Measurements from ENCODE around the gene MYBPC2. TPM values are rescaled to one million over a fixed set of nuclear protein-coding genes. Genes with fewer than 3 reads are reported as not detected.

The MYBPC2 gene
- total and polyA plus RNA-seq, 9 of the 15 experiments (the other 6 are each of a cell fraction or from before 2014, with no cell fraction given), result 0.01 to 0.14 (median 0.04) TPM; not detected in 6

- no peak for TF ChIP-seq E2F8 (IDR thresholded peaks at IDR 0.05; ENCODE audit: low read depth, partially characterized antibody)
- no peak for TF ChIP-seq MCM5 (IDR thresholded peaks at IDR 0.05; ENCODE audit: low read depth)
- peak; percentile 99 to 100 (median 100) for TF ChIP-seq CTCF (IDR thresholded peaks at IDR 0.05 in 2 of 3, conservative IDR thresholded peaks at IDR 0.05 in 1 of 3; ENCODE audit: insufficient read depth in 2 of 3, low read depth in 1 of 3, low read length in 3 of 3)
- no peak for TF ChIP-seq ZNF75A (CRISPR knock-in tag; IDR thresholded peaks at IDR 0.05)
- TF ChIP-seq ZNF655 (CRISPR knock-in tag; IDR thresholded peaks at IDR 0.05), result no peak
- peak; percentile 58; the same call in 1 of the 2 replicates for TF ChIP-seq ETV1 (tag; conservative IDR thresholded peaks at IDR 0.05; ENCODE audit: low read depth)
- no peak for TF ChIP-seq GTF2A2 (tag; IDR thresholded peaks at IDR 0.05)
- TF ChIP-seq NFE2 (IDR thresholded peaks at IDR 0.05; ENCODE audit: low read depth), result no peak
- TF ChIP-seq HMGXB4 (CRISPR knock-in tag; IDR thresholded peaks at IDR 0.05), result no peak
These were observed 46.4 kb downstream of the MYBPC2 start (continued) for GRCh38 chr19:50478901-50479715.

Data from K562 (cell line).